ENCODE data around the gene FUT4.
"Not testable (repeated sequence)": the region's sequence is repeated elsewhere in the genome, so short reads cannot be mapped to it uniquely, and the experiment has no call there.

Gene FUT4

GRCh38 chr11:94568200-94568599 lies 24.5 kb downstream of the FUT4 start:
- TF ChIP-seq CTCF (IDR thresholded peaks at IDR 0.05) = no peak
- Histone ChIP-seq H3K79me2 (no peaks in the 10 kb centered on the region), H3K4me3 (ENCODE audit: low read depth, low read length) (no peak overlapping the region), H2AFZ (no peak overlapping the region), H3K27me3 (ENCODE audit: control insufficient read depth, insufficient read depth, low read length) (no peaks in the 10 kb centered on the region), H3K36me3 (ENCODE audit: control insufficient read depth, insufficient read depth, low read length) (no peaks in the 10 kb centered on the region), H3K9ac (no peak overlapping the region), H3K4me1 (no peaks in the 10 kb centered on the region), H3K9me3 (ENCODE audit: control insufficient read depth, low read length) (no peaks in the 10 kb centered on the region), H3K4me2 (ENCODE audit: low read length) (no peak overlapping the region), H3K27ac (no peak overlapping the region)

DNA sequence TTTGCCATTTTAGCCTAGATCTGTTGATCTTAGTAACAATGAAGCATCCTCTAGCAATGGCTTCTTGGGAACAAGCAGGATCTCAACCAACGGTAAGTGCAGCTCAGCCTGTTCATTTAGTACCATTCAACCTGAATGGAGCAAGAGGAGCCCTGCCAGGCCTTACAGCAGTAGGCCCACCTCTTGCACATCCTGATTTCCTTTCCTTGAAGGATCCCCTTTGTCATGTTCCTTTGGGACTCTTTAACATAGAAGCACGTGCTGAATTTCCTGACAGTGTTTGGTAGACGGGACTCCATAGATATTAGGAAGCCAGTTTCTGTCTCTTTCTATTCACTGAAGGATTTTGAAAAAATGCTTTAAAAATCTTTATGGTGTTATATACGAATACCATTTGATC lies 25.0 kb downstream of the FUT4 start:
- Histone ChIP-seq H2AFZ (no peak overlapping the region), H3K27ac (no peak overlapping the region), H3K79me2 (no peaks in the 10 kb centered on the region), H3K9me3 (ENCODE audit: control insufficient read depth, low read length) (no peaks in the 10 kb centered on the region), H3K36me3 (ENCODE audit: control insufficient read depth, insufficient read depth, low read length) (no peaks in the 10 kb centered on the region), H3K4me1 (no peaks in the 10 kb centered on the region), H3K4me3 (ENCODE audit: low read depth, low read length) (no peak overlapping the region), H3K9ac (no peak overlapping the region), H3K4me2 (ENCODE audit: low read length) (no peak overlapping the region), H3K27me3 (ENCODE audit: control insufficient read depth, insufficient read depth, low read length) (no peaks in the 10 kb centered on the region)
- no peak for TF ChIP-seq CTCF (IDR thresholded peaks at IDR 0.05)

GRCh38 chr11:94572975-94573374 lies 29.3 kb downstream of the FUT4 start:
- H3K4me2 ChIP-seq (ENCODE audit: low read length); H3K27ac ChIP-seq; H3K36me3 ChIP-seq (ENCODE audit: control insufficient read depth, insufficient read depth, low read length); H3K4me3 ChIP-seq (ENCODE audit: low read depth, low read length); H2AFZ ChIP-seq; H3K9me3 ChIP-seq (ENCODE audit: control insufficient read depth, low read length); H3K79me2 ChIP-seq; H3K27me3 ChIP-seq (ENCODE audit: control insufficient read depth, insufficient read depth, low read length); H3K4me1 ChIP-seq; H3K9ac ChIP-seq: not testable (repeated sequence)

GRCh38 chr11:94574193-94574961 lies 30.7 kb downstream of the FUT4 start:
- Histone ChIP-seq H3K4me3 (ENCODE audit: low read depth, low read length) (no peak overlapping the region), H3K4me2 (ENCODE audit: low read length) (no peak overlapping the region), H3K36me3 (ENCODE audit: control insufficient read depth, insufficient read depth, low read length) (no peaks in the 10 kb centered on the region), H3K4me1 (no peaks in the 10 kb centered on the region), H3K27ac (no peak overlapping the region), H3K9me3 (ENCODE audit: control insufficient read depth, low read length) (no peaks in the 10 kb centered on the region), H3K79me2 (no peaks in the 10 kb centered on the region), H3K9ac (no peak overlapping the region), H2AFZ (no peak overlapping the region), H3K27me3 (ENCODE audit: control insufficient read depth, insufficient read depth, low read length) (no peaks in the 10 kb centered on the region)
- TF ChIP-seq CTCF (IDR thresholded peaks at IDR 0.05) = no peak

GRCh38 chr11:94576306-94576705 lies 32.6 kb downstream of the FUT4 start:
- no peak overlapping the region for H2AFZ ChIP-seq
- TF ChIP-seq CTCF (IDR thresholded peaks at IDR 0.05) = no peak

More at GRCh38 chr11:94576306-94576705, 32.6 kb downstream of the FUT4 start:
- Histone ChIP-seq H3K27ac (no peak overlapping the region), H3K4me1 (no peaks in the 10 kb centered on the region), H3K4me3 (ENCODE audit: low read depth, low read length) (no peak overlapping the region), H3K36me3 (ENCODE audit: control insufficient read depth, insufficient read depth, low read length) (no peaks in the 10 kb centered on the region), H3K27me3 (ENCODE audit: control insufficient read depth, insufficient read depth, low read length) (no peaks in the 10 kb centered on the region), H3K79me2 (no peaks in the 10 kb centered on the region), H3K4me2 (ENCODE audit: low read length) (no peak overlapping the region), H3K9ac (no peak overlapping the region), H3K9me3 (ENCODE audit: control insufficient read depth, low read length) (no peaks in the 10 kb centered on the region)

Measured in parathyroid adenoma (tissue), 2 donors.